ENCODE results near the gene PRM2.

PRM2 gene

DNA sequence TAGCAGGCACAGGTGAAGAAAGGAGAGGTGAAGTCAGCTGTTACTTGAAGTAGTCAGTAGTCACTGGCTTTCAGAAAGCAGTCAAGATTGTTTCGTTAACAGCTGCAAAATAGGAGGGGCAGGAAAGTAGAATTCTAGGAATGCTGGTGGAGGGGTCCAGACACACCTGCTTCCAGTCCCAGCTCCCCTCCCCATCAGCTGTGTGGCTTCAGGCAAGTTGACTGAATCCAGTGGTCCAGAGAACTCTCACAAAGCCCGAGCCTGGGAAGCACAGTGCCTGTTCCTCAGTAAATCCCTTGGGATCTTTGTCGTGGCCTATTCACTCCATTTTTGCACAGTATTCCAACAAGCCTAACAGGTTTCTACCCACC is 15.7 kb downstream of the PRM2 start:
- DNase-seq (ENCODE audit: low spot score) = no peak

DNA sequence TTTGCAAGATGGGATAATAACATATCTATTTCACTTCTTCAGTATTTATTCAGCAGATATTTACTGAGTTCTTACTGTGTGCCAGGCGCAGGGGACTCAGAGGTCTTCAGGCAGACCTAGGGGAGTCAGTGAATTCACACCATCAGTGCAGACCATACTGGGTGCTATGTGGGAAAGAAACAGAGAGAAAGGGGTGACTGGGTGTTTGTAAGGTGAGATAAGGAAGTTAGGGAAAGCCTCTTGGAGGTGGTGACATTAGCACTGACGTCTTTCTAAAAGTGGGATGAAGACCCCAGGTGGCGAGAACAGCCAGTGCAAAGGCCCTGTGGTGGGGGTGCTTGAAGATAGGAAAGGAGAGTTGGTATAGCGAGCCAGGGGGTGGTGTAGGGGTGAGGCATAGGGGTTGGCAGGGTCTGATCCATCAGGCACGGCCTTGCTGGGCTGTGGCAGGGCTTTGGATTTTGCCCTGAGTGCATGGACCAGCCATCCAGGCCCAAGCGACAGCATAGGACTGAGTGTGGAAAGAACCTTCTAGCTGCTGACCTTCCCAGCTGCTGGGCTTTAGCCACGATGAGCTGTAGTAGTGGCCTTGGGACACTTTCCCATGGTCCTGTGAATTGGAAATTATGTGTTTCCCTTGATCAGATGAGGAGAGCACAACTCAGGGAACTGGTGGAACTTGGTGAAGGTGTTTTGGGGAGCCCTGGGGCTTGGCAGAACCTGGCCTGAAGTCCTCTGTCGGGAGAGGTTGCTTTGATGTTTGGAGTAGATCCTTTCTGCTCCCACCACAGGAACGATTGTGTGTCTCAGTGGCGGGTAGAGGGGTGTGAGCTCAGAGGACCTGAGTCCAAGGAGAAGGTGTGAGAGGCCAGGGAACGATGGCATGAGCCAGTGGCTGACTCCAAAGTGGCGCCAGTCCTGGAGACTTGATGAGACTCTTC is 16.4 kb downstream of the PRM2 start:
- DNase-seq (ENCODE audit: low spot score) = no peak

DNA sequence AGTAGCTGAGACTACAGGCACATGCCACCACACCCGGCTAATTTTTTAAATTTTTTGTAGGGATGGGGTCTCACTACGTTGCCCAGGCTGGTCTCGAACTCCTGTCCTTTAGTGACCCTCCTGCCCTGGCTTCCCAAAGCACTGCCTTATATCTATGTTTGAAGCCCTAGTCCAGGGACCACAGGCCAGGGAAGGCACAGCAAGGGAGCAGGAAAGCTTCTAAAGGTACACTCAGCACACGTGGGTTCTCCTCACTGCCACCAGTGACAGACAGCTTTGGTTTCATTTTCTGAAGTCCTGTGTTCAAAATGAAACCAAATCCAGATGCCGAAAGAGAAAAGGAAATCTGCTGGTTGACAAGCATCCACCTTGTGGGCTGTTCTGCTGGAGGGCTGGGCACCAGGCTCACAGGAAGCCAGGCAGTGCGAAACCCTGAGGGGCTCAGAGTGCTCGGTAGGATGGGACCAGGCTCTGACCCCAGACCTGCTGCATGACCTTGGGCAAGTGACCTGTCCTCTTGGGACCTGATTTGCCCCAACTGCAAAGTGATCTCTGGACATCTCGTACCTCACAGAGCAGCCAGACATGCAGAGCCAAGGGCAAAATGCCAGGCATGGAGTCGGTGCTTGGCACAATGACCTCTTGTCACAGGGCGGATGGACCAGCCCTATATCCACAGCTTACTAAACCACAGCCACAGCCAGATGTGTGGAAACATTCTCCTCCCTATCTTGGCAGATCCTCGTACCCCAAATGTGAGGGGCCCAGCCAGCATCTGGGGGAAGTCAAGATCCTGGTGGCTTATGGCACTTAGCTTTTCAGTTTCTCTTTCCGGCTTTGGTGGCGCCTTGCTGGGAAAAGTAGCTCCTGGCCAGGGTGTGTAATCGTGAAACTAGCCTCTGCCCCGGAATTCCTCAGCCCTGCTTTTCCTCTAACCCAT is 17.5 kb downstream of the PRM2 start:
- DNase-seq (ENCODE audit: low spot score) = peak; percentile 86

DNA sequence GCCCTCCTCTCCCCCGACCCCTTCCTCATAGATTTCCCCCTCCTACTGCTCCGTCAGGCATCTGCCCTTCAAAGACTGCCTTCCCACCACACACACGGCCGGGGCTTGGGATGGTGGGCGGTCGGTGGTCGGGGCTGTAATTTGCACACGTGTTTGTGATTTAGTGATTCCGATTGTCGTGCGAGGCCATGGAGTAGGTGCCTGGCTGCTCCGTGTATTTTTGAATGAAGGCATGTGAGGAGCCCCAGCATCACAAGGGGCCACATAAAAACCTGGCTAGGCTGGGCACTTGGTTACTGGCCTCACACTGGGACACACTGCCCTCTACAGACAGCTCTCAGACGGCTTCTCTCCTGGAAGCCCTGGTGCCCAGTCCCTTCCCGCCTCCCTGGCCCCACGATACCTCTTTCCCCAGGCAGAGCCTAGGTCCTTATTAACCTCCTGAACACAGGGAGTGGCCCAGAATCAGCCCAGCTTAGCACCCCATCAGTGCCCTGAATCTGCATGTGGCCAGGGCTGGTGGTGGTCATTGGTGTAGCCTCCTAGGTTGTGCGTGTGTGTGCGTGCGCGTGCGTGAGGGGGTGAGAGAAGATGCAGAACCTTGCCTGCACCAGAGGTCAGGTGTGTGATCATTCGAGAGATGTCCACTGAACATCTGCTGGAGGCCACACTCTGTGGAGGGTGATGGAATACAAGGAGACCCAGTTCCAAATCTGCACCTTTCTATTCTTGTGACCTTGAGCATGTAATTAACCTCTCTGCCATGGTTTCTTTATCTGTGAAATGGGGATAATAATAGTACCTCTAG is 18.9 kb downstream of the PRM2 start:
- DNase-seq (ENCODE audit: low spot score) = peak; percentile 90

DNA sequence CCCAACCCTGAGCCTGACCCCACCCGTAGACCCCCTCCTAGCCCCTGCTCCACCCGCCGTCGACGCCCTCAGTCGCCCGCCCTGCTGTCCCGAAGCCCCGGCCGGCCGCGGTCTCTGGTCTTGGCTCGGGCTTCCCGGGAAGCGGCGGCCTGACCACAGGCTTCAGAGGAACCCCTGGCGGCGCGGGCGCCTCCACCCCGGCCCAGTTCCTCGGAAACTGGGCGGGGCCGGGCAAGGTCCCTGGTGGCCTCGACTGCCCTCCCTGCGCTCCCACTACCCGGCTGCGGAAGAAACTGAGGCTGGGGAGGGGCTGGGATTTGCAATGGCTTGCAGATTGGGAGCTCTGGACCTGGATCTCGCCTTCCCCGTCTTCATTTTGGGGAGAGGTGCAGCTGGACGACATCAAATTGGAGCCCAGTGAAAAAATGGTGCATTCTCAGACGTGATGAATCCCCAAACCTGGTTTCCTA is 19.6 kb downstream of the PRM2 start:
- DNase-seq (ENCODE audit: low spot score) = no peak

DNA sequence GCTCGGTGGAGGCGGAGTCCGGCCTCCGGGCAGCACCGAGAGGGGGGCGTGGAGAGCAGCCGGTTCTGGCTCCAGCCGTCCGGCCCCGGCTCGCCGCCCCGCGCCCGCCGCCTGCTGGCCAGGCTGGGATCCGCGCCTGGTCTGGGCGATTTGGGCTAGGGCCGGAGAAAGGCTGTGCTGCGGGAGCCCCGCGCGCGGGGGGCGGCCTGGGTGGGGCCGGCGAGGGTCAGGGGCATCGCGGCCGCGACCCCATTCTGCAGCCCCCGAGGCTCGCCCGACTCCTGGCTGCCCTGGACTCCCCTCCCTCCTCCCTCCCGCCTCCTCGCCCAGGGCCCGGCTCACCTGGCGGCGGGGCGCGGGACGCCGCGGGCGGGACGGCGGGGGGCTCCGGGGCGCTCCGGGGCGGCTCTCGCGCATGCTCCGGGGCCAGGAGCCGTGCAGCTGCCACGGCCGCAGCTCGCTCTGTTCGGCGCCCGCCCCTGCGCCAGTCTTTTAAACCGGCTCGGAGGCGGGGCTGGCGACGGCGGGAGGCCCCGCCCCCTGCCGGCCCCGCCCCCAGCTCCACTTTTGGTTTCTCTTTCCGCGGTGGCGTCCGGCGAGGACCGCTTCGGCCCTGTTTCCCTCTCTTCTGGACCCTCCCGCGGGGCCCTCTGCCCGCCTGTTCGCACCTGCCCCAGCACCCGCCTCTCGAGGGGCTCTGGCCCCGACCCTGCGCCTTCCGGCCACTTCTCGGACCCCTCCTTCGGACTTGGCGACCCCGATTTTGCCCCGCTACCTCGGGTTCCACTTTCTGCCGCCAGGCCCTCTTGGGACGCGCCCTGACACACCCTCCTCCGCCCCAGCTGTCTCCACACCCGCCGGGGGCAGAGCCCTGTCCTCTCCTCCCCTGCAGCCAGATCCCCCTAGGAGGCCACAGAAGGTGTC is 20.3 kb downstream of the PRM2 start, which contains the start of gene SOCS1:
SOCS1 (minus strand) TSS at position 468 of the 924 bp plus-strand sequence. CDS start 726 bp downstream, outside the sequence.
- DNase-seq (ENCODE audit: low spot score) = peak; percentile 83

DNA sequence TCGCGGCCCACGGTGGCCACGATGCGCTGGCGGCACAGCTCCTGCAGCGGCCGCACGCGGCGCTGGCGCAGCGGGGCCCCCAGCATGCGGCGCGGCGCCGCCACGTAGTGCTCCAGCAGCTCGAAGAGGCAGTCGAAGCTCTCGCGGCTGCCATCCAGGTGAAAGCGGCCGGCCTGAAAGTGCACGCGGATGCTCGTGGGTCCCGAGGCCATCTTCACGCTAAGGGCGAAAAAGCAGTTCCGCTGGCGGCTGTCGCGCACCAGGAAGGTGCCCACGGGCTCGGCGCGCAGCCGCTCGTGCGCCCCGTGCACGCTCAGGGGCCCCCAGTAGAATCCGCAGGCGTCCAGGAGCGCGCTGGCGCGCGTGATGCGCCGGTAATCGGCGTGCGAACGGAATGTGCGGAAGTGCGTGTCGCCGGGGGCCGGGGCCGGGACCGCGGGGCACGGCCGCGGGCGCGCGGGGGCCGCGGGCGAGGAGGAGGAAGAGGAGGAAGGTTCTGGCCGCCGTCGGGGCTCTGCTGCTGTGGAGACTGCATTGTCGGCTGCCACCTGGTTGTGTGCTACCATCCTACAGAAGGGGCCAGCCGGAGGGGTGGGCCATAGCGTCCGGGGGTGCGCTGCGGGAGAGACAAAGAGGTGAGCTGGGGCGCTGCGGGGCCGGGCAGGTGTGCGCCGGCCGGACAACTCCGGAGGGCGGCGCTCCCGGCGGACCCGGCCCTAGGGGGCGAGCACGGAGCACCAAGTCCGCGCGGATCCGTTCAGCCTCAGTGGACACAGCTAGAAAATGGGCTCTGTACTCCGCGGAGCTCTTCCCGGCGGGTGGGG is 21.2 kb downstream of the PRM2 start:
- DNase-seq (ENCODE audit: low spot score) = peak; percentile 13

DNA sequence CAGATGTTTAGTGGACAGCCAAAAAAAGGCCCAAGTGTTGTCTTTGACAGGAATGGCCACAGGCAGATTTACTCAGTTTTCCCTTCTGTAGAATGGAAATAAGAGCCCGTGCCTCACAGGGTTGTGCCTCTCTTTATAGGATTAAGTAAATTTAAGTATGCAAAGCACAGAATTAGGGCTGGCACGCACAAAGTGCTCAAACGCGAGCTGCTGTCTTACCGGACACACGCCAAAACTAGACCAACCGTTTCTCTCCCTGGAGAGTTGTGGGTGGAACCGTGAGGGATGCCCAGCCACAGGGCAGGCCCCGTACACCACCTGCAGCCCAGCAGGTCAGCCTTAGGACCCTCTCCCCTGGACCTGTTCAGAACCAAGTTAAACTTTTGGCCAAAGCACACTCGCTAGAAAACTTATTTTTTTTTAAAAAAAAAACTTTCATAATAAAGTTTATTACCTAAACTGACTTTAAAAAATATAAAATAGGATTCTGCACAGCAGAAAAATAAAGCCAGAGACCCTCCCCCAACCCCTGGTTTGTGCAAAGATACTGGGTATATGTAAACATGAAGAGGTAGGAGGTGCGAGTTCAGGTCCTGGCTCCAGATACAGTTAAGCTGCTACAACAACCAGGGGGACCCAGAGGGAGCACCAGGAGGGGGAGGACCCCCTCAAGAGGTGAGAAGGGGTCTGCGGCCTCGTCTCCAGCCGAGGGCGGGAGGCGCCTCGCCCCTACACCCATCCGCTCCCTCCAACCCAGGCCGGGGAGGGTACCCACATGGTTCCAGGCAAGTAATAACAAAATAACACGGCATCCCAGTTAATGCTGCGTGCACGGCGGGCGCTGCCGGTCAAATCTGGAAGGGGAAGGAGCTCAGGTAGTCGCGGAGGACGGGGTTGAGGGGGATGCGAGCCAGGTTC is 22.0 kb downstream of the PRM2 start:
- DNase-seq (ENCODE audit: low spot score) = no peak

DNA sequence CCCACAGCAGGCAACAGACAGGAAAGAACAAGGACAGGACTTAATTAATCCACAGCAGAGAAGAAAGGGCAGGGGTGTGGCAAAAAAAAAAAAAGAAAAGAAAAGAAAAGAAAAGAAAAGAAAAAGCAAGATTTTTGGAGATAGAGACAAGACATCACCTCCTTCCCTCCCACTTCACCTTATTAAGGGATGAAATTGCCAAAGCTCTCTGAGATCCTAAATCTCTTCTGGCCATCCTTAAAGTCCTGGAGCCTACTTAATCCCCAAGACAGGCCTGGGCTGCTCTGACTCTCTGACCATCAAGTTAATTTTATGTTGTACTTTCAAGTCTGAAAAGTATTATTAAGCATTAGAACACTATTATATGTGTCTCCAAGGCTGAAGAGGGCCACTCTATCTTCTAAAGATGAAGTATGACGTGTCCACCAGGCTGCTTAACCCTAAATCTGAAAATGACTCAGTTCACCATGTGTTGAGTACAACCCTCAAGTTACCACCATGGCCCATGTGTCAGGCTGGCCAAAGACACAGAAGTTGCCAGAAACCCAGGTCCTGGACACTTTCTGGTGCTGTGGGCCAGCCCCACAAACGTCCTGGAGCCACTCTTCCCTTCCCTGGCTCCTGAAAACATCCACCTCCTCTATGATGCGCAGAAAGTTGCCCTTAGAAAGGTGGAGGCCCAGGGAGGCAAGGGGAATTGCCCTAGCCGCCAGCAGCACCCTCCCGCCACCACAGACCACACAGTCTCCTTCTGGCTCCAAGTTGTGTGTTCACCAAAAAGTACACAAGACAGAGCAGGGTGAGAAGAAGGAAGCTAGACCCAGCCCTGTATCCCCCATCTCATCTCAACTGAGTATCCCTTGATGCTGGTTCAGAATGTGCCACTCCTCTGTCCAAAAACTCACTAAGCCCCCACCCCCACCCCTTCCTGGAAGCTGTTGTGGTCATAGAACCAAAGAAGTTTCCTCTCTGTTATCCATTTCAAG is 23.0 kb downstream of the PRM2 start:
- no peak for DNase-seq (ENCODE audit: low spot score)

DNA sequence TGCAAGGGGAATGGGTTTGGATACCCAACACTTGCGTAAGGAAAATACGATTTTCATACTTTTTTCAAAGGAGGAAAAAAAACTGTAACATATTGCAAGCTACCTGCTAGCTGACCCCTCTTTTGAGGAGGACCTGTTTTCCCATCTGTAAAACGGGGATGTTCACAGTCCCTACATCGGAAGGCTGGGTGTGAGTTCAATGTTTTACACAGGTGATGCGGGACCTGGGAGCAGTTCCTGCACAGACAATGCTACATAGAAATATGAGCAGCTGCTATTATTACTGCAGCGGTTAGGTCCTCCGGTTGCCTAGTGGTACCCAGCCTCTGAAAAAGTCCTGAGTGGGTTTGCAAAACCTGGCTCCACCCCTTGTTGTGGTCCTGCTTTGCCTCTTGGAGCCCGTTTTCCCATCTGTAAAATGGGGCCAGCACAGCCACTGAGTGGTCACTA is 23.8 kb downstream of the PRM2 start:
- DNase-seq (ENCODE audit: low spot score) = no peak

DNA sequence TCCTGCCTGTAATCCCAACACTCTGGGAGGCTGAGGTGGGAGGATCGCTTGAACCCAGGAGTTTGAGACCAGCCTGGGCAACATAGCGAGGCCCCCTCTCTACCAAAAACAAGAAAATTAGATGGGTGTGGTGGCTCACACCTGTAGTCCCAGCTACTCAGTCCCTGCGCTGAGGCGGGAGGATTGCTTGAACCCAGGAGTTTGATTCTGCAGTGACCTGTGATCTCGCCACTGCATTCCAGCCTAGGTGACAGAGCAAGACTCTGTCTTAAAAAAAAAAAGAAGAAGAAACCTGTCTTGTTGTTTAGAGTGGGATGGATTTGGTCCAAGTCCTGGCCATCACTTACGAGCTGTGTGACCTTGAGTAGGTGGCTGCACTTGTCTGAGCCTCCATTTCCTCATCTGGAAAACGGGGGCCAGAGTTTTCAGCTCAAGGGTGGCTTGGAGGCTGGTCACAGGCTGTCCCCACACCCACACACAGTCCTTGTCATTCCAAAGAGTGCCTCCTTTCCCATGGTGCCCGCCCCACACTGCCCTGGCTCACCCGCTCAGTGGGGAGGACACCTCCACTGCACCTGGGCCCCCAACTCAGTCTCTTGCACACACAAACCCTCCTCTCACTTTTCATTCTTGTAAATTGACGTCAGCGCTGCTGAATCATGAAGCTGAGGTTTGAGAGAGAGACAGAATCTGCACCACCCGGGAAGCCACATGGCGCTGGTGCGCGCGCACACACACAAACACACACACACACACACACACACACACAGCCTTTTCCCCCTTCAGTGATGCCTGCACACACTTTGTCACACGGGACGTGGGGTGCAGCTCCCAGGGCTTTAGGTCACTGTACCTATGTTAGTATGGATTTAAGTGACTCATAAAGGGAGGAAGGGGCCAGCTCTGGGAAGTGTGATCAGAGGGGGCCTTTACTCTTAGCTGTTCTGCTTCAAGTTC is 24.5 kb downstream of the PRM2 start:
- peak; percentile 41 for DNase-seq (ENCODE audit: low spot score)

DNA sequence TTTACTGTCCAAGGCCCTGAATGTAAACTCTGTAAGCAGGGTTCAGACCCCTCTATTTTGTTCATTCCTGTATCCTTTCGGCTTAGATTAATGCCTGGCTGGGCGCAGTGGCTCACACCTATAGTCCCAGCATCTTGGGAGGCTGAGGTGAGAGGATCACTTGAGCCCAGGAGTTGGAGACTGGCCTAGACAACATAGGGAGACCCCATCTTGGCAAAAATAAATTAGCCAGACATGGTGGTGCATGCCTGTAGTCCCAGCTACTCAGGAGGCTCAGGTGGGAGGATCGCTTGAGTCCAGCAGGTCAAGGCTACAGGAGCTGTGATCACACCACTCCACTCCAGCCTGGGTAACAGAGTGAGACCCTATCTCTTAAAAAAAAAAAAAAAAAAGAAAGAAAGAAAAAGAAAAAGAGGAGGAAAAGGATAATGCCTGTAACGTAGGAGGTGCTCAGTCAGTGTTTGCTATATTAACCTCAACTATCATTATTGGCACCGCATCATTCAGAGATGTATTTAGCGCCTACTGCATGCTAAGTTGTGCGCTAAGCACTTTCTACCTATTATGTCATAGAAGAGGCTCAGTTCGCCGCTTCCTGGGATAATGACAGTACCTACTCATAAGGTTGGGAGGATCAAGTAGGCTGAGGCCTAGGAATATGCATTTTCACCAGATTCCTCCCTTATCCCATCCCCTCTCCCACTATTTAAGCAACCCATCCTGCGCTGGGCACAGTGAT is 25.3 kb downstream of the PRM2 start:
- no peak for DNase-seq (ENCODE audit: low spot score)

DNA sequence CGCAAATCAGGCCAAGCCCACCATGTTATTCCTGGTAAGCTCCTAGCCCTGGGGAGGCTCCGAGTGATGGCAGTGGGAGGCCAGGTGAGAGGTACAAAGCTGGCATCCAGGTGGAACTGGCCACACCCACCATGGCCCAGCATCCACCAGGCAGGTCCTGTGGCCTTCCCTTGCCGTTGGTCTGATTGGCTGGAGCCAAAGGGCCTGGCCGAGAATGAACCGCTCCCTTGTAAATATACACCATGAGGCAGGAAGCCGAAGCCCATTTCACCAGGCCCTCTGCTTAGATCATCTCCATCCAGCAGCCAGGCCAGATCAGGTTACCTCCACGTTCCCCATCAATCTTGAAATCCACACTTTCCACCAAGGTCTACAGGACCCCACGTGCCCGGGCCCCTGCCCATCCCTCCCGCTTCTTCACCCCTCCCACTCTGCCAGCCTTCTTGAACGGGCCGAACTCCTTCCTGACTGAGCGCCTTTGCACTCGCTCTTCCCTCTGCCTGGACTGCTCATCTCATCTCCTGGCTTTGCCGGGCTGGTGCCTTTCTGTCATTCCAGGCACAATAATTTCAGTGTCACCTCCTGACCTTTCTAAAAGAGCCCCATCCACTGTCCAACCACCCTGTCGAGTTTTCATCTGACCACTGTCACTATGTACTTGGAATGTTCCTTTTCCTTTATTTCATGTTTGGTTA is 26.0 kb downstream of the PRM2 start:
- DNase-seq (ENCODE audit: low spot score) = no peak

DNA sequence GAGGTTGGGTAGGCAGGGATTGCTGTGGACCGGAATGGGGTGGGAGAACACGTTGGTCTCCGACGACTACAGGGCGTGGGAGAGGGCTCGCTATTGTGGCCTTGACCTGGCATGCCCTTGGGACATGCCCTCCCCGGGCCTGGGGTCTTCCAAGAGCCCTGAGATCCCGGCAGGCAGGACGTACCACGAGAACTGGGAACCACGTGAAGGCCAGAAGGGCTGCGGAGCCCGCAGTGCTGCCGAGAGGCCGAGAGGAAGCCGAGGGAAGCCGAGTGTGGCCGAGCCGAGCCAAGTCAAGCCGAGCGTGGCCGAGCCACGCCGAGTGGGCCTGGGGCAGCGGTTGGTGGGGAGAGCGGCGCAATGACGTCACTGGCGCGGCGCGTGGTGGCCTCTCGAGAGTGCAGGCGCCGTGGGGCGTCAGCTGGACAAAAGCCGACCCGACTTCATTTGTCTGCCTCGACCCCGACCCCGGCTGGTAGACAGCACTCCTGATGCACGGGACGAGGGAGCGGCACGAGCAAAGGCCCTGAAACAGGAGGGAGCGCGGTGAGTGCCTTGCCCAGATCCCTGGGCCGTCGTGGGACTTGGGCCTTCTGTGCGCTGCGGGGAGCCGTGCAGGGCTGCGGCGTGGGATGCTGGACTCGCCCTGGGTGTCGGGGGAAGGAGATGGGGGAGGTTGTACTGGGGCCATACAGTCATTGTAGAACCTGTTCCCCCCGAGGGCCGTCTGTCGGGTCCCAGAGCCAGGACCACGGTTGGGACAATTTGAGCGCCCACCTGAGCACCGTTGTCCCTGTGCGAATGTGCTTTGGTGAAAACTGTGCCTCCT is 26.8 kb downstream of the PRM2 start:
- DNase-seq (ENCODE audit: low spot score) = no peak

Measured in Ammon's horn (tissue), 1 donor.